ENCODE results near the gene RPS18.
A peak's percentile ranks its signal among the peaks of the same experiment; 100 is the strongest.
"Not testable (repeated sequence)": the region's sequence is repeated elsewhere in the genome, so short reads cannot be mapped to it uniquely, and the experiment has no call there.

RPS18 gene

GRCh38 chr6:33271468-33272274 lies at the start of gene RPS18, which contains the start of gene VPS52:
RPS18 (plus strand) TSS chr6:33272075; CDS start chr6:33272120, 45 bp downstream.
VPS52 (minus strand) TSS chr6:33271876; CDS start chr6:33271675, 201 bp downstream.
- DNase-seq (ENCODE audit: low read depth) = peak; percentile 90

GRCh38 chr6:33226503-33227120 lies 45.3 kb upstream of the RPS18 start:
- DNase-seq (ENCODE audit: low read depth) = not testable (repeated sequence)

- DNase-seq (ENCODE audit: low read depth) = no peak
Observed at GRCh38 chr6:33235221-33235634, 36.6 kb upstream of the RPS18 start.

GRCh38 chr6:33236328-33236727 lies 35.5 kb upstream of the RPS18 start:
- no peak for DNase-seq (ENCODE audit: low read depth)

- DNase-seq (ENCODE audit: low read depth) = no peak
Observed at GRCh38 chr6:33236852-33237251, 35.0 kb upstream of the RPS18 start.

- no peak for DNase-seq (ENCODE audit: low read depth)
Observed at GRCh38 chr6:33237741-33238140, 34.1 kb upstream of the RPS18 start.

- no peak for DNase-seq (ENCODE audit: low read depth)
Observed at GRCh38 chr6:33241968-33242367, 29.9 kb upstream of the RPS18 start.

GRCh38 chr6:33243476-33243875 lies 28.4 kb upstream of the RPS18 start:
- no peak for DNase-seq (ENCODE audit: low read depth)

- DNase-seq (ENCODE audit: low read depth) = peak; percentile 71
Observed at GRCh38 chr6:33247977-33248642, 23.8 kb upstream of the RPS18 start.

GRCh38 chr6:33248643-33248931 lies 23.3 kb upstream of the RPS18 start:
- DNase-seq (ENCODE audit: low read depth) = peak; percentile 28

GRCh38 chr6:33248932-33249731 lies 22.7 kb upstream of the RPS18 start:
- DNase-seq (ENCODE audit: low read depth) = peak; percentile 96

- DNase-seq (ENCODE audit: low read depth) = no peak
Observed at GRCh38 chr6:33249732-33250630, 21.9 kb upstream of the RPS18 start.

GRCh38 chr6:33250731-33251130 lies 21.1 kb upstream of the RPS18 start:
- no peak for DNase-seq (ENCODE audit: low read depth)

GRCh38 chr6:33251395-33252012 lies 20.4 kb upstream of the RPS18 start:
- DNase-seq (ENCODE audit: low read depth) = no peak

- no peak for DNase-seq (ENCODE audit: low read depth)
Observed at GRCh38 chr6:33252759-33253158, 19.1 kb upstream of the RPS18 start.

- no peak for DNase-seq (ENCODE audit: low read depth)
Observed at GRCh38 chr6:33254591-33254990, 17.3 kb upstream of the RPS18 start.

GRCh38 chr6:33259032-33259431 lies 12.8 kb upstream of the RPS18 start:
- no peak for DNase-seq (ENCODE audit: low read depth)

GRCh38 chr6:33262490-33262889 lies 9.4 kb upstream of the RPS18 start:
- DNase-seq (ENCODE audit: low read depth) = not testable (repeated sequence)

- no peak for DNase-seq (ENCODE audit: low read depth)
Observed at GRCh38 chr6:33264015-33264414, 7.9 kb upstream of the RPS18 start.

GRCh38 chr6:33271117-33271467 lies 783 bp upstream of the RPS18 start:
- DNase-seq (ENCODE audit: low read depth) = no peak

Data from T-helper 22 cell (primary cell).